T-helper 9 cell (primary cell): ENCODE data around the gene SPRR1B.
"Not testable (repeated sequence)": the region's sequence is repeated elsewhere in the genome, so short reads cannot be mapped to it uniquely, and the experiment has no call there.

Experiments used
- DNase-seq: peaks from one replicate; pipeline ENCODE4 v3.0.0-alpha.2; 2020

Gene SPRR1B

GRCh38 chr1:153040950-153041631 lies 10.1 kb downstream of the SPRR1B start, which contains the start of gene SPRR2D:
Gene SPRR2D, minus strand, starts transcription at chr1:153041120. Its CDS starts 774 bp downstream, at chr1:153040346.
- DNase-seq = no peak

DNA sequence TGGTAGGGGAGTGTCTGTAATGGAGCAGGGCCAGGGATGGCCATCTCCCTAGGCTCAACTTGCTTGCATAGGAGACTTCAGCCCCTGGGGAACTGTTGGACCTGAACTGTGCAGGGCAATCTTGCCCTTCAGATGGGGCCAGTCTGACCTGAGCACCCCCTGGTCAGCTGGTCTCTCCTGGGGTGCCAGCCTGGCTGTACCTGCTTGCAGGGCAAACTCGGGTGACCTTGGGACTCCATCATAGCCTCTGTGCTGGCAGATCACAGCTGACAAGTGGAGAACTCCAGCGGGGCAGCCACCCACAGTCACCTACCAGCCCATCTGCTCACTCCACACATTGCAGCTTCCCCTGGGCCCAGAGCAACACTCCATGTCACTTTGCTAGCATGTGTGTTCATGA lies 18.2 kb downstream of the SPRR1B start:
- DNase-seq = no peak

DNA sequence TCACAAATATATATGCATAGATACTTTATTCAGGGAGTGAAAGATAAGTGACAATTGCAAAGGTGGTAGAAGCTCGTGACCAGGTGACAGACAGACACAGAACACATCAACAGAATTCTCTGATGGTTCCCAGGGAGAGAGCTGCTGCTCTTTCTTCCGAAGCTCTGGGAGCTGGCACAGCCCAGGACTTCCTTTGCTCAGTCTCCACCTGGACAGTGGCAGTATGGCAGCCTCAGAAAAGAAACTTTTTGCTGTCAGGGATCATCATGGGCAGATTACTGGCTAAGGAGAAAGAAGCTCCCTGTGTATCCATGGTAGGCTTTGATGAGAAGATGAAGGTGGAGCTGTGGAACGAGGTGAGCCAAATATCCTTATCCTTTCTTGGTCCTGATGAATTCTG lies 25.1 kb downstream of the SPRR1B start:
- DNase-seq = not testable (repeated sequence)

DNA sequence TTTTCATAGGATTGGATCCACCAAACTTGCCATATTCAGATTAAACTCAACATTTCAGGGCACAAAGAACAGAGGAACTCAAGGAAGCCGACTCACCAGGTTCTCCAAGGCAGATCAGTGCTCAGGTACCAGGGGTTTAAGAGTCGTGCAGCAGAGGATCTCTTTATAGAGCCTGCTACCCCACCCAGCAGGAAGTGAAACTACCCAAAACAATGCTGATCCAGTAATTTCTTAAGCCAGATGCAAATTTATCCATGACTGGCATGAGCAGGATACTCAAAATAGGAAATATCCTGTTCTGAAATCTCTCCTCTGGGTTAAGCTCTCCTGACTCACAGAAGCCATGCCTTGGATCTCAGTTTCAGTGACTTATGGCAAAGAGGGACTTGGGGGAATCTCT lies 26.4 kb downstream of the SPRR1B start, which contains the start of gene SPRR2A:
TSS of gene SPRR2A (minus strand) at position 138 of the 400 bp plus-strand sequence. CDS start 777 bp downstream, outside the sequence.
- no peak for DNase-seq

DNA sequence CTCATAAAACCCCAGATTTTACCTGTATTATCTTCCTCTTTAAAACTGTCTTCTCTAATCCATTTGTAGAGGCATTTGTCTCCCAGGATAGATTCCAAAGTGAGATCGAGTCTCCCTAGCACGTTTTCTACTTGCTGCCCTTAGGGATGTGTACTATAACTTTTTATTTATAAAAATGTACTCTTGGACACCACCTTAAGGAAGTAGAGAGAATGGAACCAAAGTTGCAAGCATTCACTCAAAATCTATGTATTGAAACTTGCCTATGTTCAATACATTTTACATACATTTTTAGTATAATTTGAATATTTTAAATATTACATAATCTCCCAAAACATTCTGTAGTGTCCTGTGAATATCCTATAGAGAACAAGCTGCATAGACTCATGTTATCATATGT lies 27.2 kb downstream of the SPRR1B start:
- no peak for DNase-seq

- no peak for DNase-seq
Observed at GRCh38 chr1:153058826-153059784, 28.1 kb downstream of the SPRR1B start.

DNA sequence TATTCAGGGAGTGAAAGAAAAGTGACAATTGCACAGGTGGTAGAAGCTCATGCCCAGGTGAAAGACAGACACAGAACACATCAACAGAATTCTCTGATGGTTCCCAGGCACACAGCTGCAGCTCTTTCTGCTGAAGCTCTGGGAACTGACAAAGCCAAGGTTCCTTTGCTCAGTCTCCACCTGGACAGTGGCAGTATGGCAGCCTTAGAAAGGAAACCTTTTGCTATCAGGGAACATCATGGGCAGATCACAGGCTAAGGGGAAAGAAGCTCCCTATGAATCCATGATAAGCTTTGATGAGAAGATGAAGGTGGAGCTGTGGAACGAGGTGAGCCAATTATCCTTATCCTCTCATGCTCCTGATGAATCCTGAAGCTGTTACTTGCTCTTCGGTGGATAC lies 39.2 kb downstream of the SPRR1B start:
- DNase-seq = no peak

DNA sequence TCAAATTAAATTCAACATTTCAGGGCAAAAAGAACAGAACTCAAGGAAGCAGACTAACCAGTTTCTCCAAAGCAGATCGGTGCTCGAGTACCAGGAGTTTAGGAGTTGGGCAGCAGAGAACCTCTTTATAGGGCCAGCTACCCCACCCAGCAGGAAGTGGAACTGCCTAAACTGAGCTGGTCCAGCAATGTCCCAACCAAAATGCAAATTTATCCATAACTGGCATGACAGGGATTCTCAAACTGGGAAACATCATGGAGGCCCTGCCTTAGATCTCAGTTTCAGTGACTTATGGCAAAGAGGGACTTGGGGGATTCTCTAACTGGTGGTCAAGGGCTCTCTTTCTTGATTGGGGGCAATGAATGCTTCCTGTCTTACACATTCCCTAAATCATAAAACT lies 40.5 kb downstream of the SPRR1B start, which contains the start of gene SPRR2B:
TSS of gene SPRR2B (minus strand) at position 101 of the 400 bp plus-strand sequence. CDS start 772 bp downstream, outside the sequence.
- no peak for DNase-seq

- no peak for DNase-seq
Observed at GRCh38 chr1:153072806-153073726, 42.1 kb downstream of the SPRR1B start.

- DNase-seq = no peak
Observed at GRCh38 chr1:153081736-153082135, 50.7 kb downstream of the SPRR1B start.
